HUES6 (cell line): ENCODE results near the gene RPS3A.
A peak's percentile ranks its signal among the peaks of the same experiment; 100 is the strongest.

Experiments
- H3K27ac ChIP-seq: 2 replicates; pipeline ENCODE4 v1.7.0; 2013; ENCODE audit warnings: low read depth, mild to moderate bottlenecking, low read length, inconsistent platforms
- H3K27me3 ChIP-seq: 2 replicates; pipeline ENCODE4 v1.6.1; 2013; ENCODE audit warnings: low read length; ENCODE audit not compliant: control insufficient read depth, insufficient read depth
- H3K36me3 ChIP-seq: 2 replicates; pipeline ENCODE4 v1.6.1; 2013; ENCODE audit warnings: low read length; ENCODE audit not compliant: control insufficient read depth, insufficient read depth
- H3K4me1 ChIP-seq: 2 replicates; pipeline ENCODE4 v1.6.1; 2013; ENCODE audit warnings: low read length; ENCODE audit not compliant: control insufficient read depth, insufficient read depth
- H3K4me3 ChIP-seq: 2 replicates; pipeline ENCODE4 v1.5.1; 2013; ENCODE audit warnings: low read depth, low read length
- H3K9ac ChIP-seq: one replicate; pipeline ENCODE4 v1.6.1; 2013; ENCODE audit warnings: mild to moderate bottlenecking, low read length
- H3K9me3 ChIP-seq: 2 replicates; pipeline ENCODE4 v1.6.1; 2013; ENCODE audit warnings: low read depth, low read length; ENCODE audit not compliant: control insufficient read depth, insufficient read depth

RPS3A gene

GRCh38 chr4:151094290-151094751 is 5.1 kb upstream of the RPS3A start:
- no peaks in the 10 kb centered on the region for H3K36me3 ChIP-seq
- no peak overlapping the region for H3K4me3 ChIP-seq
- no peak overlapping the region for H3K27ac ChIP-seq
- peaks cover 7% of the 10 kb centered on the region; the same call in 1 of the 2 replicates for H3K4me1 ChIP-seq
- no peaks in the 10 kb centered on the region for H3K9me3 ChIP-seq
- no peak overlapping the region for H3K9ac ChIP-seq
- no peaks in the 10 kb centered on the region for H3K27me3 ChIP-seq

- no peak overlapping the region for H3K27ac ChIP-seq
- H3K4me3 ChIP-seq, result no peak overlapping the region
- no peaks in the 10 kb centered on the region for H3K27me3 ChIP-seq
- peaks cover 7% of the 10 kb centered on the region; the same call in 1 of the 2 replicates for H3K4me1 ChIP-seq
- H3K9me3 ChIP-seq, result no peaks in the 10 kb centered on the region
- H3K36me3 ChIP-seq, result peaks cover 5% of the 10 kb centered on the region
- no peak overlapping the region for H3K9ac ChIP-seq
These were observed 4.3 kb upstream of the RPS3A start for GRCh38 chr4:151095142-151095541.

- no peak overlapping the region for H3K27ac ChIP-seq
- peaks cover 31% of the 10 kb centered on the region for H3K36me3 ChIP-seq
- H3K4me1 ChIP-seq, result peaks cover 9% of the 10 kb centered on the region
- no peak overlapping the region for H3K4me3 ChIP-seq
- H3K27me3 ChIP-seq, result no peaks in the 10 kb centered on the region
- no peak overlapping the region for H3K9ac ChIP-seq
- no peaks in the 10 kb centered on the region for H3K9me3 ChIP-seq
These were observed 1.7 kb upstream of the RPS3A start for GRCh38 chr4:151097759-151098158.

- H3K27ac ChIP-seq, result peak overlapping the region; percentile 49
- no peaks in the 10 kb centered on the region for H3K27me3 ChIP-seq
- H3K9me3 ChIP-seq, result no peaks in the 10 kb centered on the region
- H3K4me3 ChIP-seq, result peak overlapping the region; percentile 95
- peaks cover 9% of the 10 kb centered on the region for H3K4me1 ChIP-seq
- H3K9ac ChIP-seq, result peak overlapping the region; percentile 60
- peaks cover 43% of the 10 kb centered on the region for H3K36me3 ChIP-seq
These were observed 524 bp upstream of the RPS3A start for GRCh38 chr4:151098979-151099228.

- Histone ChIP-seq H3K4me1 (peaks cover 9% of the 10 kb centered on the region), H3K36me3 (peaks cover 54% of the 10 kb centered on the region), H3K9me3 (no peaks in the 10 kb centered on the region), H3K9ac (peak overlapping the region; percentile 99), H3K27ac (peak overlapping the region; percentile 95), H3K4me3 (peak overlapping the region; percentile 95), H3K27me3 (no peaks in the 10 kb centered on the region)
These were observed 569 bp downstream of the RPS3A start for GRCh38 chr4:151099976-151100417.

GRCh38 chr4:151100531-151100930 is 1.1 kb downstream of the RPS3A start:
- Histone ChIP-seq H3K4me1 (peaks cover 9% of the 10 kb centered on the region), H3K9me3 (no peaks in the 10 kb centered on the region), H3K4me3 (peak overlapping the region; percentile 95), H3K27me3 (no peaks in the 10 kb centered on the region), H3K9ac (peak overlapping the region; percentile 99), H3K36me3 (peaks cover 59% of the 10 kb centered on the region), H3K27ac (peak overlapping the region; percentile 95)

GRCh38 chr4:151103758-151104157 is 4.3 kb downstream of the RPS3A start:
- no peaks in the 10 kb centered on the region for H3K9me3 ChIP-seq
- peaks cover 8% of the 10 kb centered on the region for H3K4me1 ChIP-seq
- H3K36me3 ChIP-seq, result peaks cover 87% of the 10 kb centered on the region
- H3K27me3 ChIP-seq, result no peaks in the 10 kb centered on the region
- no peak overlapping the region for H3K9ac ChIP-seq
- no peak overlapping the region for H3K27ac ChIP-seq
- H3K4me3 ChIP-seq, result no peak overlapping the region

- H3K9ac ChIP-seq, result no peak overlapping the region
- no peaks in the 10 kb centered on the region for H3K27me3 ChIP-seq
- peaks cover 5% of the 10 kb centered on the region; the same call in 1 of the 2 replicates for H3K4me1 ChIP-seq
- H3K9me3 ChIP-seq, result no peaks in the 10 kb centered on the region
- no peak overlapping the region for H3K4me3 ChIP-seq
- peaks cover 87% of the 10 kb centered on the region for H3K36me3 ChIP-seq
- no peak overlapping the region for H3K27ac ChIP-seq
These were observed 5.2 kb downstream of the RPS3A start for GRCh38 chr4:151104621-151105020.

GRCh38 chr4:151105454-151106032 is 6.1 kb downstream of the RPS3A start:
- peaks cover 82% of the 10 kb centered on the region for H3K36me3 ChIP-seq
- H3K9me3 ChIP-seq, result no peaks in the 10 kb centered on the region
- no peak overlapping the region for H3K4me3 ChIP-seq
- H3K9ac ChIP-seq, result no peak overlapping the region
- peaks cover 5% of the 10 kb centered on the region; the same call in 1 of the 2 replicates for H3K4me1 ChIP-seq
- no peak overlapping the region for H3K27ac ChIP-seq
- H3K27me3 ChIP-seq, result no peaks in the 10 kb centered on the region

- Histone ChIP-seq H3K4me3 (no peak overlapping the region), H3K36me3 (peaks cover 67% of the 10 kb centered on the region), H3K4me1 (no peaks in the 10 kb centered on the region), H3K9me3 (no peaks in the 10 kb centered on the region), H3K27me3 (no peaks in the 10 kb centered on the region), H3K9ac (no peak overlapping the region), H3K27ac (no peak overlapping the region)
These were observed 7.6 kb downstream of the RPS3A start for GRCh38 chr4:151107063-151107462.

GRCh38 chr4:151110236-151110635 is 10.8 kb downstream of the RPS3A start:
- Histone ChIP-seq H3K27me3 (no peaks in the 10 kb centered on the region), H3K36me3 (peaks cover 45% of the 10 kb centered on the region), H3K9ac (no peak overlapping the region), H3K27ac (no peak overlapping the region), H3K9me3 (no peaks in the 10 kb centered on the region), H3K4me3 (no peak overlapping the region), H3K4me1 (no peaks in the 10 kb centered on the region)
